Endothelial cell of umbilical vein (primary cell): ENCODE data around the gene SUFU. TPM values are rescaled to one million over a fixed set of nuclear protein-coding genes. Genes with fewer than 3 reads are reported as not detected.
"Not testable (repeated sequence)": the region's sequence is repeated elsewhere in the genome, so short reads cannot be mapped to it uniquely, and the experiment has no call there.

Source experiments
- BruUV-seq: library from RNA; stranded (reverse); fragments of 400-500 nt; replicated peaks from 2 replicates; lab custom pipeline; 2021; lab: Mats Ljungman, UMichigan
- CTCF ChIA-PET: fragments of 300-600, 350-600 bp; sonication (Branson Sonifier 250); formaldehyde crosslinking; loops from one replicate; lab custom pipeline; 2021; ENCODE audit warnings: antibody characterized with exemption, inconsistent platforms; lab: Charles Lee
- POLR2A ChIA-PET: fragments of 300-600, 350-600 bp; sonication (Branson Sonifier 250); formaldehyde crosslinking; loops from one replicate; lab custom pipeline; 2021; ENCODE audit warnings: antibody characterized with exemption, inconsistent platforms; lab: Charles Lee
- DNase-seq: peaks from one replicate; pipeline ENCODE4 v3.0.0-alpha.2; 2011; ENCODE audit warnings: low read depth, low spot score
- FAIRE-seq: peaks from 2 replicates; lab custom pipeline; 2011; peaks lifted over from hg19 to GRCh38; lab: Jason Lieb, UNC
- H2AFZ ChIP-seq: 2 replicates; pipeline ENCODE4 v1.6.0; 2012; ENCODE audit warnings: low read depth, low read length, control low read depth, inconsistent platforms
- H3K27ac ChIP-seq: 2 replicates; pipeline ENCODE4 v1.5.1; 2011; ENCODE audit warnings: low read depth, mild to moderate bottlenecking, control low read depth, low read length, moderate library complexity; ENCODE audit not compliant: insufficient read depth
- H3K27me3 ChIP-seq, 2 experiments: 2 replicates each; pipeline versions ENCODE4 v1.6.0 to v1.6.1; 2011; ENCODE audit warnings: low read length in 2 of 2, mixed read lengths in 1 of 2; ENCODE audit not compliant: control insufficient read depth in 2 of 2, insufficient read depth in 2 of 2
- H3K36me3 ChIP-seq, 2 experiments: 2 replicates in 1 of 2; 3 replicates in 1 of 2; pipeline ENCODE4 v1.5.1; 2011; ENCODE audit warnings: low read length in 2 of 2, mild to moderate bottlenecking in 1 of 2, moderate library complexity in 1 of 2; ENCODE audit not compliant: control insufficient read depth in 2 of 2, insufficient read depth in 2 of 2; ENCODE audit errors: extremely low read depth in 1 of 2
- H3K4me1 ChIP-seq: 3 replicates; pipeline ENCODE4 v1.5.1; 2011; ENCODE audit warnings: mild to moderate bottlenecking, low read length; ENCODE audit not compliant: control insufficient read depth, insufficient read depth; ENCODE audit errors: extremely low read depth
- H3K4me2 ChIP-seq: 2 replicates; pipeline ENCODE4 v1.6.1; 2011; ENCODE audit warnings: low read length, control low read depth, mixed read lengths; ENCODE audit not compliant: insufficient read depth
- H3K4me3 ChIP-seq, 3 experiments: fragments of 200-600 bp in 1 of 3; sonication (generic), shearing (Covaris generic) in 1 of 3; replicated peaks in 1 of 3; 2 replicates each; pipeline ENCODE4 v1.5.1; 2011 to 2016; ENCODE audit warnings: control low read depth in 3 of 3, low read length in 3 of 3, mild to moderate bottlenecking in 2 of 3, inconsistent platforms in 1 of 3, low read depth in 1 of 3, moderate library complexity in 1 of 3; ENCODE audit not compliant: insufficient read depth in 1 of 3
- H3K79me2 ChIP-seq: 2 replicates; pipeline ENCODE4 v1.6.0; 2012; ENCODE audit warnings: low read length, inconsistent platforms; ENCODE audit not compliant: control insufficient read depth, insufficient read depth
- H3K9ac ChIP-seq: replicated peaks from 2 replicates; pipeline ENCODE3; 2011; ENCODE audit warnings: low read length, control low read depth; ENCODE audit not compliant: insufficient read depth; ENCODE audit errors: extremely low read depth
- H3K9me1 ChIP-seq: replicated peaks from 3 replicates; pipeline ENCODE4 v1.6.0; 2011; ENCODE audit warnings: mild to moderate bottlenecking, low read length; ENCODE audit not compliant: control insufficient read depth, insufficient read depth; ENCODE audit errors: extremely low read depth
- H3K9me3 ChIP-seq: replicated peaks from 2 replicates; pipeline ENCODE4 v1.5.1; 2012; ENCODE audit warnings: low read length, inconsistent platforms; ENCODE audit not compliant: control insufficient read depth, insufficient read depth
- H4K20me1 ChIP-seq: replicated peaks from 2 replicates; pipeline ENCODE3; 2011; ENCODE audit warnings: mild to moderate bottlenecking, low read length; ENCODE audit not compliant: control insufficient read depth, insufficient read depth; ENCODE audit errors: extremely low read depth
- EZH2 ChIP-seq: IDR thresholded peaks from 2 replicates; pipeline ENCODE4 v1.6.1; 2012; ENCODE audit warnings: borderline replicate concordance, low read depth, mild to moderate bottlenecking, moderate library complexity, low read length, inconsistent platforms; ENCODE audit not compliant: severe bottlenecking
- FOS ChIP-seq: IDR thresholded peaks from 2 replicates; pipeline ENCODE4 v1.6.1; 2011; ENCODE audit warnings: mild to moderate bottlenecking, low read length, moderate library complexity, borderline replicate concordance; ENCODE audit not compliant: insufficient read depth
- GATA2 ChIP-seq: IDR thresholded peaks from 2 replicates; pipeline ENCODE4 v1.7.0; 2011; ENCODE audit warnings: low read depth, mild to moderate bottlenecking, moderate library complexity, mixed read lengths, low read length; ENCODE audit not compliant: insufficient read length, insufficient read depth
- JUN ChIP-seq: IDR thresholded peaks from 2 replicates; pipeline ENCODE4 v1.6.1; 2011; ENCODE audit warnings: borderline replicate concordance, low read depth; ENCODE audit not compliant: insufficient read length, insufficient read depth
- MAX ChIP-seq: IDR thresholded peaks from 2 replicates; pipeline ENCODE4 v1.6.1; 2011; ENCODE audit not compliant: insufficient read depth, insufficient read length
- MYC ChIP-seq: IDR thresholded peaks from one replicate; pipeline ENCODE4 v1.6.1; 2011; ENCODE audit warnings: mild to moderate bottlenecking, low read depth, low read length
- POLR2A ChIP-seq: IDR thresholded peaks from 2 replicates; pipeline ENCODE4 v1.6.1; 2012; ENCODE audit warnings: low read depth, mild to moderate bottlenecking, control low read depth, low read length
- POLR2AphosphoS5 ChIP-seq: IDR thresholded peaks from 2 replicates; pipeline ENCODE4 v1.6.1; 2012; ENCODE audit warnings: low read depth, mild to moderate bottlenecking, control low read depth, low read length, moderate library complexity; ENCODE audit not compliant: insufficient read depth
- dilution Hi-C: fragments of 300-500 bp; cut with MboI; formaldehyde crosslinking; loops from one replicate; pipeline ENCODE4 v1.15.0; 2019; ENCODE audit warnings: low sequenced_read_pairs; ENCODE audit not compliant: extremely low pct_ligation_motif_present
- intact Hi-C: fragments of 100-400 bp; cut with micrococcal nuclease; formaldehyde crosslinking; loops from one replicate; pipeline ENCODE4 v1.10.0; 2022
- polyA plus RNA-seq, 4 experiments: library from polyadenylated mRNA; depleted of rRNA in 3 of 4; stranded (reverse) in 3 of 4; unstranded in 1 of 4; fragments of >200 nt; gene quantifications; 2 replicates each; pipeline versions ENCODE4 v1.2.1 to v1.2.3, GENCODE V29; 2011 to 2012; ENCODE audit warnings: missing spikeins in 1 of 4
- total RNA-seq: library from RNA; stranded (reverse); gene quantifications from 2 replicates; pipeline ENCODE4 v1.2.3, GENCODE V29; 2021
- TF ChIP-seq, protein P1 (sequence below), 2 donors: IDR thresholded peaks; 1 replicate in 1 of 2; 2 replicates in 1 of 2; pipeline ENCODE4 v1.5.1; 2011; ENCODE audit warnings: low read length in 2 of 2, mild to moderate bottlenecking in 2 of 2, moderate library complexity in 2 of 2, control low read depth in 1 of 2, inconsistent platforms in 1 of 2, low read depth in 1 of 2; ENCODE audit not compliant: insufficient read depth in 1 of 2; ENCODE audit errors: extremely low read depth in 1 of 2

SUFU gene
- total and polyA plus RNA-seq, 2 donors (not counting 3 experiments of a cell fraction or from before 2014, with no cell fraction given): 10.1 to 16.3 TPM

DNA sequence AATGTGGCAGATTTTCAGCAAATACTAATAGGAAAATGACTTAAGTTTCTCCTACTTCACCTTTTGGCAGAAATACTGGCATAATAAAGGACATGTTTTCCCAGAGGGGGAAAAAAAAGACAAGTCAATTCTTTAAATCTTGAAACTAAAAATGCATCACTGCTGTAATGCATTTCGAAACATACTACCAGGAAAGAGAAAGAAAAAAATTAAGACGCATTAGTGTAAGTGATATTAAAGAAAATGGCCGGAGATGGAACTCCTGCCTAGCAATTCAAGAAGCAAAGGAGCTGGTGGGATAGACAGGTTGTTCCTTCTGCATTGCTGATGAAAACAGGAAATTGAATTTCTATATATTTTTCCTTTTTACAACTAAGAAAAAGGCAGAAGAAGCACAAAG is 4.4 kb upstream of the SUFU start:
- intact Hi-C loops: no loop called here
- Histone ChIP-seq H4K20me1 (peaks cover 8% of the 10 kb centered on the region), H3K9me3 (no peaks in the 10 kb centered on the region), H3K9me1 (no peaks in the 10 kb centered on the region), H3K4me3 (no peak overlapping the region), H3K27ac (no peak overlapping the region), H3K4me1 (peaks cover 12% of the 10 kb centered on the region), H3K4me2 (no peak overlapping the region), H3K27me3 (no peaks in the 10 kb centered on the region), H3K79me2 (peaks cover 70% of the 10 kb centered on the region), H3K36me3 (no peaks in the 10 kb centered on the region), H3K9ac (no peak overlapping the region), H2AFZ (no peak overlapping the region)
- FAIRE-seq (no peak), DNase-seq (no peak)
- dilution Hi-C loops: no loop called here
- ChIA-PET POLR2A (no interaction called here), CTCF (interaction anchor here (3.9 kb wide), 1 partner anchor 84 kb away, joined by 27 read pairs; no protein-coding TSS in a partner anchor)
- BruUV-seq: no TSS peak
- TF ChIP-seq FOS (no peak), MAX (no peak), EZH2 (no peak), MYC (no peak), POLR2AphosphoS5 (no peak), GATA2 (no peak), POLR2A (no peak), JUN (no peak)
- TF ChIP-seq, protein P1, sequence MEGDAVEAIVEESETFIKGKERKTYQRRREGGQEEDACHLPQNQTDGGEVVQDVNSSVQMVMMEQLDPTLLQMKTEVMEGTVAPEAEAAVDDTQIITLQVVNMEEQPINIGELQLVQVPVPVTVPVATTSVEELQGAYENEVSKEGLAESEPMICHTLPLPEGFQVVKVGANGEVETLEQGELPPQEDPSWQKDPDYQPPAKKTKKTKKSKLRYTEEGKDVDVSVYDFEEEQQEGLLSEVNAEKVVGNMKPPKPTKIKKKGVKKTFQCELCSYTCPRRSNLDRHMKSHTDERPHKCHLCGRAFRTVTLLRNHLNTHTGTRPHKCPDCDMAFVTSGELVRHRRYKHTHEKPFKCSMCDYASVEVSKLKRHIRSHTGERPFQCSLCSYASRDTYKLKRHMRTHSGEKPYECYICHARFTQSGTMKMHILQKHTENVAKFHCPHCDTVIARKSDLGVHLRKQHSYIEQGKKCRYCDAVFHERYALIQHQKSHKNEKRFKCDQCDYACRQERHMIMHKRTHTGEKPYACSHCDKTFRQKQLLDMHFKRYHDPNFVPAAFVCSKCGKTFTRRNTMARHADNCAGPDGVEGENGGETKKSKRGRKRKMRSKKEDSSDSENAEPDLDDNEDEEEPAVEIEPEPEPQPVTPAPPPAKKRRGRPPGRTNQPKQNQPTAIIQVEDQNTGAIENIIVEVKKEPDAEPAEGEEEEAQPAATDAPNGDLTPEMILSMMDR (IDR thresholded peaks at IDR 0.05; ENCODE audit: extremely low read depth in 1 of 2, insufficient read depth in 1 of 2, low read depth in 1 of 2, low read length in 2 of 2): no peak

- H3K9me1 ChIP-seq, H3K9ac ChIP-seq, BruUV-seq, DNase-seq, H3K36me3 ChIP-seq, H3K4me3 ChIP-seq, H4K20me1 ChIP-seq, dilution Hi-C loops, FAIRE-seq, H3K9me3 ChIP-seq, H3K27ac ChIP-seq, H3K4me2 ChIP-seq, H3K27me3 ChIP-seq, POLR2A ChIA-PET, H2AFZ ChIP-seq: not testable (repeated sequence)
- intact Hi-C loops: loop anchor here (5.0 kb wide), 1 partner anchor 78 kb away; the partner anchor contains the start of gene FBXL15
- CTCF ChIA-PET: interaction anchor here (3.9 kb wide), 1 partner anchor 82 kb away, joined by 27 read pairs; no protein-coding TSS in a partner anchor
- H3K4me1 ChIP-seq: peaks cover 16% of the 10 kb centered on the region
- H3K79me2 ChIP-seq: peaks cover 71% of the 10 kb centered on the region
These were observed 3.1 kb upstream of the SUFU start for GRCh38 chr10:102500686-102501085.
